Cardiac atrium fibroblast (primary cell): ENCODE data around the gene G3BP2. TPM values are rescaled to one million over a fixed set of nuclear protein-coding genes. Genes with fewer than 3 reads are reported as not detected.

Source experiments
- total RNA-seq: library from RNA; depleted of rRNA; stranded (reverse); fragments of >200 nt; gene quantifications from 2 replicates; pipeline ENCODE4 v1.2.3, GENCODE V29; 2015

G3BP2 gene
- total RNA-seq: 101 and 103 TPM in 2 replicates

GRCh38 chr4:75673027-75673958 lies at the start of gene G3BP2:
Gene G3BP2, minus strand, starts transcription at chr4:75673411. Its CDS starts 11,386 bp downstream, at chr4:75662025.

GRCh38 chr4:75630174-75630936 lies 42.9 kb downstream of the G3BP2 start, which contains the start of gene CDKL2:
Gene CDKL2, minus strand, starts transcription at chr4:75630528. Its CDS starts 4,540 bp downstream, at chr4:75625988.

Other genes with a start within 250 kb of the G3BP2 start
- gene RCHY1, start 159.0 kb downstream of the G3BP2 start, total RNA-seq: 5.8 and 11.8 TPM in 2 replicates
- 6.3 and 10.2 TPM in 2 replicates for gene THAP6, start 158.9 kb downstream of the G3BP2 start, total RNA-seq
- not detected in 2 replicates for gene ODAPH, start 117.3 kb downstream of the G3BP2 start, total RNA-seq
- gene CDKL2, start 42.9 kb downstream of the G3BP2 start, total RNA-seq: 0.18 TPM in 1 of 2 replicates, not detected in the other
- gene USO1, start 51.2 kb upstream of the G3BP2 start, total RNA-seq: 87.0 and 95.7 TPM in 2 replicates
- gene PPEF2, start 229.0 kb upstream of the G3BP2 start, total RNA-seq: not detected in 2 replicates